Mesendoderm (in vitro differentiated cells): ENCODE measurements around the gene SMIM5.

Experiments
- DNase-seq: peaks from one replicate; pipeline ENCODE4 v3.0.0; 2013
- H2AK5ac ChIP-seq: 2 replicates; pipeline ENCODE4 v1.6.1; 2013; ENCODE audit warnings: low read length, inconsistent platforms
- H2BK120ac ChIP-seq: 2 replicates; pipeline ENCODE4 v1.6.1; 2013; ENCODE audit warnings: low read depth, mild to moderate bottlenecking, low read length, moderate library complexity, mixed read lengths
- H2BK15ac ChIP-seq: replicated peaks from 2 replicates; pipeline ENCODE4 v1.6.1; 2013; ENCODE audit warnings: low read depth, mild to moderate bottlenecking, moderate library complexity
- H2BK5ac ChIP-seq: 2 replicates; pipeline ENCODE4 v1.6.1; 2013; ENCODE audit warnings: low read length, inconsistent platforms
- H3K18ac ChIP-seq: 2 replicates; pipeline ENCODE4 v1.6.1; 2013; ENCODE audit warnings: mild to moderate bottlenecking, low read length, mixed read lengths
- H3K23ac ChIP-seq: one replicate; pipeline ENCODE4 v1.6.1; 2013; ENCODE audit warnings: low read length
- H3K27ac ChIP-seq: 2 replicates; pipeline ENCODE4 v1.5.1; 2013; ENCODE audit warnings: low read depth, mild to moderate bottlenecking, inconsistent platforms, low read length, moderate library complexity
- H3K27me3 ChIP-seq: 2 replicates; pipeline ENCODE4 v1.6.1; 2013; ENCODE audit warnings: low read length, control low read depth, mild to moderate bottlenecking, inconsistent platforms; ENCODE audit not compliant: insufficient read depth, poor library complexity
- H3K36me3 ChIP-seq: 2 replicates; pipeline ENCODE4 v1.6.1; 2013; ENCODE audit warnings: low read length, inconsistent platforms; ENCODE audit not compliant: control insufficient read depth, insufficient read depth
- H3K4ac ChIP-seq: one replicate; pipeline ENCODE4 v1.6.1; 2013; ENCODE audit warnings: low read depth, mild to moderate bottlenecking, low read length, moderate library complexity
- H3K4me1 ChIP-seq: 2 replicates; pipeline ENCODE4 v1.6.1; 2013; ENCODE audit warnings: low read depth, low read length, inconsistent platforms; ENCODE audit not compliant: control insufficient read depth
- H3K4me2 ChIP-seq: 2 replicates; pipeline ENCODE4 v1.6.1; 2013; ENCODE audit warnings: low read length
- H3K4me3 ChIP-seq: 2 replicates; pipeline ENCODE4 v1.5.1; 2013; ENCODE audit warnings: mild to moderate bottlenecking, low read length
- H3K56ac ChIP-seq: one replicate; pipeline ENCODE4 v1.6.1; 2013; ENCODE audit warnings: low read length
- H3K79me1 ChIP-seq: 2 replicates; pipeline ENCODE4 v1.6.1; 2013; ENCODE audit warnings: low read length, inconsistent platforms
- H3K79me2 ChIP-seq: 2 replicates; pipeline ENCODE4 v1.6.1; 2013; ENCODE audit warnings: mild to moderate bottlenecking, low read length; ENCODE audit not compliant: control insufficient read depth, insufficient read depth
- H3K9ac ChIP-seq: 2 replicates; pipeline ENCODE4 v1.6.1; 2013; ENCODE audit warnings: low read length, inconsistent platforms
- H4K5ac ChIP-seq: one replicate; pipeline ENCODE4 v1.6.1; 2013; ENCODE audit warnings: low read length
- H4K8ac ChIP-seq: one replicate; pipeline ENCODE4 v1.6.1; 2013; ENCODE audit warnings: low read depth, mild to moderate bottlenecking, control low read depth, low read length, moderate library complexity
- WGBS: extraction: QIAGEN DNeasy Blood & Tissue Kit; methylation state at CpG from one replicate; pipeline ENCODE4 v1.1.7; 2013; ENCODE audit warnings: low lambda C conversion rate, missing lambda C conversion rate; ENCODE audit not compliant: insufficient coverage; ENCODE audit errors: extremely low coverage; 5-methylcytosine and 5-hydroxymethylcytosine counted together

Gene SMIM5

GRCh38 chr17:75624021-75624420 is 9.2 kb upstream of the SMIM5 start:
- Histone ChIP-seq H2AK5ac (no peak overlapping the region), H2BK15ac (no peak overlapping the region), H3K36me3 (no peaks in the 10 kb centered on the region), H3K9ac (no peak overlapping the region), H3K79me1 (no peaks in the 10 kb centered on the region), H3K4ac (no peak overlapping the region), H2BK5ac (no peak overlapping the region), H3K18ac (no peak overlapping the region), H3K27me3 (no peaks in the 10 kb centered on the region), H3K4me2 (no peak overlapping the region), H3K79me2 (no peaks in the 10 kb centered on the region), H4K5ac (no peak overlapping the region), H4K8ac (no peak overlapping the region), H2BK120ac (no peak overlapping the region), H3K4me1 (no peaks in the 10 kb centered on the region), H3K56ac (no peak overlapping the region), H3K4me3 (no peak overlapping the region), H3K27ac (no peak overlapping the region), H3K23ac (no peak overlapping the region)
- DNase-seq: no peak
- no CpG with 5 or more reads among the region's 12 CpGs for WGBS

- no peak overlapping the region for H3K9ac ChIP-seq
- no CpG with 5 or more reads among the region's 23 CpGs for WGBS
Observed at GRCh38 chr17:75624714-75625345, 8.4 kb upstream of the SMIM5 start.

GRCh38 chr17:75625813-75626486 is 7.3 kb upstream of the SMIM5 start:
- peak; percentile 58 for DNase-seq
- Histone ChIP-seq H2AK5ac (no peak overlapping the region), H3K4me1 (no peaks in the 10 kb centered on the region), H3K18ac (no peak overlapping the region), H3K27me3 (no peaks in the 10 kb centered on the region), H3K4ac (no peak overlapping the region), H4K8ac (no peak overlapping the region), H3K27ac (no peak overlapping the region), H4K5ac (no peak overlapping the region), H3K36me3 (no peaks in the 10 kb centered on the region), H3K9ac (no peak overlapping the region), H2BK5ac (no peak overlapping the region), H3K56ac (no peak overlapping the region), H3K79me2 (no peaks in the 10 kb centered on the region), H2BK120ac (no peak overlapping the region), H3K23ac (no peak overlapping the region), H3K4me3 (no peak overlapping the region), H3K79me1 (no peaks in the 10 kb centered on the region), H3K4me2 (no peak overlapping the region), H2BK15ac (no peak overlapping the region)
- WGBS: no CpG with 5 or more reads among the region's 15 CpGs

More at GRCh38 chr17:75624714-75625345, 8.4 kb upstream of the SMIM5 start:
- Histone ChIP-seq H3K79me1 (no peaks in the 10 kb centered on the region), H3K27ac (no peak overlapping the region), H2AK5ac (no peak overlapping the region), H3K36me3 (no peaks in the 10 kb centered on the region), H3K4me2 (no peak overlapping the region), H2BK120ac (no peak overlapping the region), H3K56ac (no peak overlapping the region), H3K27me3 (no peaks in the 10 kb centered on the region), H3K4me3 (no peak overlapping the region), H2BK15ac (no peak overlapping the region), H3K4ac (no peak overlapping the region), H3K18ac (no peak overlapping the region), H3K4me1 (no peaks in the 10 kb centered on the region), H4K8ac (no peak overlapping the region), H4K5ac (no peak overlapping the region), H2BK5ac (no peak overlapping the region), H3K79me2 (no peaks in the 10 kb centered on the region), H3K23ac (no peak overlapping the region)
- no peak for DNase-seq

- no peaks in the 10 kb centered on the region for H3K36me3 ChIP-seq
- H4K8ac ChIP-seq: no peak overlapping the region
- H3K27ac ChIP-seq: no peak overlapping the region
- no peaks in the 10 kb centered on the region for H3K4me1 ChIP-seq
- no peak overlapping the region for H3K56ac ChIP-seq
- no peak overlapping the region for H3K23ac ChIP-seq
- no peak overlapping the region for H3K9ac ChIP-seq
- no peak overlapping the region for H3K18ac ChIP-seq
- H2BK15ac ChIP-seq: no peak overlapping the region
- H3K4me2 ChIP-seq: no peak overlapping the region
- H3K4ac ChIP-seq: no peak overlapping the region
- no peaks in the 10 kb centered on the region for H3K79me2 ChIP-seq
- H3K4me3 ChIP-seq: no peak overlapping the region
- H2BK120ac ChIP-seq: no peak overlapping the region
- no peaks in the 10 kb centered on the region for H3K79me1 ChIP-seq
- no peaks in the 10 kb centered on the region for H3K27me3 ChIP-seq
- H4K5ac ChIP-seq: no peak overlapping the region
- no peak for DNase-seq
- no CpG with 5 or more reads among the region's 11 CpGs for WGBS
- H2BK5ac ChIP-seq: no peak overlapping the region
- no peak overlapping the region for H2AK5ac ChIP-seq
Observed at GRCh38 chr17:75626496-75627038, 6.7 kb upstream of the SMIM5 start.

GRCh38 chr17:75627094-75627493 is 6.1 kb upstream of the SMIM5 start:
- no peak overlapping the region for H2BK5ac ChIP-seq
- no CpG with 5 or more reads among the region's 10 CpGs for WGBS
- no peak overlapping the region for H2BK120ac ChIP-seq

More at GRCh38 chr17:75627094-75627493, 6.1 kb upstream of the SMIM5 start:
- Histone ChIP-seq H3K79me2 (no peaks in the 10 kb centered on the region), H3K23ac (no peak overlapping the region), H3K36me3 (no peaks in the 10 kb centered on the region), H3K4me2 (no peak overlapping the region), H3K27ac (no peak overlapping the region), H3K18ac (no peak overlapping the region), H3K79me1 (no peaks in the 10 kb centered on the region), H4K8ac (no peak overlapping the region), H3K9ac (no peak overlapping the region), H2AK5ac (no peak overlapping the region), H2BK15ac (no peak overlapping the region), H4K5ac (no peak overlapping the region), H3K4me1 (no peaks in the 10 kb centered on the region), H3K4me3 (no peak overlapping the region), H3K27me3 (no peaks in the 10 kb centered on the region), H3K4ac (no peak overlapping the region), H3K56ac (no peak overlapping the region)
- no peak for DNase-seq
